Body of pancreas (tissue), 4 donors: Measurements from ENCODE around the gene TAS2R39.

Experiments used
- POLR2A ChIP-seq, 3 donors: fragments of 450-650 bp; IDR thresholded peaks; one replicate each; pipeline ENCODE4 v1.6.1; 2016; ENCODE audit warnings: antibody characterized with exemption in 3 of 3, mild to moderate bottlenecking in 2 of 3
- TF ChIP-seq, protein P1 (sequence below), 7 experiments: fragments of 450-650 bp in 4 of 7; fragments of 200-600 bp in 3 of 7; sonication (generic) in 3 of 7; IDR thresholded peaks; one replicate each; pipeline ENCODE4 v1.5.1; 2016 to 2019; ENCODE audit warnings: antibody characterized with exemption in 7 of 7

DNA sequence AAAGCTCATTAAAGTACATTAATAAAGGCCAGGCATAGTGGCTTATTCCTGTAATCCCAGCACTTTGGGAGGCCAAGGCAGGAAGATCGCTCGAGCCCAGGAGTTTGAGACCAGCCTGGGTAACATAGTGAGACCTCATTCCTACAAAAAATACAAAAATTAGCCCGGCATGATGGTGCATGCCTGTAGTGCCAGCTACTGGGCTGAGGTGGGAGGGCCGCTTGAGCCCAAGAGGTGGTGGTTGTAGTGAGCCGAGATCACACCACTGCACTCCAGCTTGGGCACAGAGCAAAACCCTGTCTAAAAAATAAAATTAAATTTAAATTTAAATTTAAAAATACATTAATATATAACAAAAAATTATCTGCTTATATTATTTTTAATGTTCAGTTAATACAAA, 7.1 kb upstream of the TAS2R39 start:
- TF ChIP-seq, protein P1, sequence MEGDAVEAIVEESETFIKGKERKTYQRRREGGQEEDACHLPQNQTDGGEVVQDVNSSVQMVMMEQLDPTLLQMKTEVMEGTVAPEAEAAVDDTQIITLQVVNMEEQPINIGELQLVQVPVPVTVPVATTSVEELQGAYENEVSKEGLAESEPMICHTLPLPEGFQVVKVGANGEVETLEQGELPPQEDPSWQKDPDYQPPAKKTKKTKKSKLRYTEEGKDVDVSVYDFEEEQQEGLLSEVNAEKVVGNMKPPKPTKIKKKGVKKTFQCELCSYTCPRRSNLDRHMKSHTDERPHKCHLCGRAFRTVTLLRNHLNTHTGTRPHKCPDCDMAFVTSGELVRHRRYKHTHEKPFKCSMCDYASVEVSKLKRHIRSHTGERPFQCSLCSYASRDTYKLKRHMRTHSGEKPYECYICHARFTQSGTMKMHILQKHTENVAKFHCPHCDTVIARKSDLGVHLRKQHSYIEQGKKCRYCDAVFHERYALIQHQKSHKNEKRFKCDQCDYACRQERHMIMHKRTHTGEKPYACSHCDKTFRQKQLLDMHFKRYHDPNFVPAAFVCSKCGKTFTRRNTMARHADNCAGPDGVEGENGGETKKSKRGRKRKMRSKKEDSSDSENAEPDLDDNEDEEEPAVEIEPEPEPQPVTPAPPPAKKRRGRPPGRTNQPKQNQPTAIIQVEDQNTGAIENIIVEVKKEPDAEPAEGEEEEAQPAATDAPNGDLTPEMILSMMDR (IDR thresholded peaks at IDR 0.05): no peak
- TF ChIP-seq POLR2A (IDR thresholded peaks at IDR 0.05): no peak
